ENCODE results near the gene UBTD2. TPM values are rescaled to one million over a fixed set of nuclear protein-coding genes. Genes with fewer than 3 reads are reported as not detected.

UBTD2 gene
- polyA plus RNA-seq, 1 donor (not counting 4 experiments of a cell fraction or from before 2014, with no cell fraction given) = 16.2 TPM

DNA sequence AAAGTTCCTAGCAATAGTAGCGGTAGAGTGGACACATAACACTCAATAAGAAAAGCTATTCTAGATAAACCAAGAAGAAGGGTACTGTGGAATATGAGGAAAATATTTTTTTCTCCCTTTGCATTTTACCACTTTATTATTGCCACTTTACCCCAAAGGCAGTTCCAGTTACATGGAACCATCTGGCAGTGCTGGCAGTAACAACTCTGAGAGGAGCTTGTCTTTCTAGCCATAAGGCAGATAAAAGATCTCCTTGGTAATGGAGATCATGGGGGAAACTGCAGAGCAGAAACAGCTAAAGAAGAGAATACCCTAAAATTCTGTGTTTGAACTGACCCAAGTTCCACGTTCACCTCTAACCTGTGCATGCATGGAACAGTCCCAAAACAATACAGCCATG, 38.5 kb downstream of the UBTD2 start:
- FAIRE-seq (no peak), DNase-seq (ENCODE audit: low read depth, low spot score) (no peak)
- dilution Hi-C loops (cut with MboI; ENCODE audit: extremely low pct_ligation_motif_present, low sequenced_read_pairs) = no loop called here
- Histone ChIP-seq H2AFZ (ENCODE audit: control insufficient read depth, low read length) (no peak overlapping the region), H3K9me1 (ENCODE audit: control insufficient read depth, extremely low read depth, insufficient read depth, low read length) (no peaks in the 10 kb centered on the region), H4K20me1 (ENCODE audit: control insufficient read depth, extremely low read depth, insufficient read depth, low read length) (no peaks in the 10 kb centered on the region), H3K79me2 (ENCODE audit: control insufficient read depth, insufficient read depth, low read length) (peaks cover 32% of the 10 kb centered on the region), H3K9me3 (ENCODE audit: control insufficient read depth, low read depth, low read length) (no peaks in the 10 kb centered on the region), H3K36me3 (ENCODE audit: control insufficient read depth in 2 of 2, extremely low read depth in 1 of 2, insufficient read depth in 2 of 2, low read length in 2 of 2) (no peaks in the 10 kb centered on the region), H3K9ac (ENCODE audit: control insufficient read depth, extremely low read depth, insufficient read depth, low read length) (no peak overlapping the region), H3K4me3 (ENCODE audit: control insufficient read depth in 2 of 3, extremely low read depth in 1 of 3, insufficient read depth in 2 of 3, low read depth in 1 of 3, low read length in 3 of 3) (no peak overlapping the region), H3K27ac (ENCODE audit: control insufficient read depth, insufficient read depth, low read length) (no peak overlapping the region), H3K27me3 (ENCODE audit: control insufficient read depth, extremely low read depth, insufficient read depth, low read length) (no peaks in the 10 kb centered on the region), H3K4me1 (ENCODE audit: control insufficient read depth, extremely low read depth, insufficient read depth, low read length) (no peaks in the 10 kb centered on the region), H3K4me2 (ENCODE audit: control insufficient read depth, extremely low read depth, insufficient read depth, low read depth, low read length) (no peak overlapping the region)
- TF ChIP-seq, protein P1, sequence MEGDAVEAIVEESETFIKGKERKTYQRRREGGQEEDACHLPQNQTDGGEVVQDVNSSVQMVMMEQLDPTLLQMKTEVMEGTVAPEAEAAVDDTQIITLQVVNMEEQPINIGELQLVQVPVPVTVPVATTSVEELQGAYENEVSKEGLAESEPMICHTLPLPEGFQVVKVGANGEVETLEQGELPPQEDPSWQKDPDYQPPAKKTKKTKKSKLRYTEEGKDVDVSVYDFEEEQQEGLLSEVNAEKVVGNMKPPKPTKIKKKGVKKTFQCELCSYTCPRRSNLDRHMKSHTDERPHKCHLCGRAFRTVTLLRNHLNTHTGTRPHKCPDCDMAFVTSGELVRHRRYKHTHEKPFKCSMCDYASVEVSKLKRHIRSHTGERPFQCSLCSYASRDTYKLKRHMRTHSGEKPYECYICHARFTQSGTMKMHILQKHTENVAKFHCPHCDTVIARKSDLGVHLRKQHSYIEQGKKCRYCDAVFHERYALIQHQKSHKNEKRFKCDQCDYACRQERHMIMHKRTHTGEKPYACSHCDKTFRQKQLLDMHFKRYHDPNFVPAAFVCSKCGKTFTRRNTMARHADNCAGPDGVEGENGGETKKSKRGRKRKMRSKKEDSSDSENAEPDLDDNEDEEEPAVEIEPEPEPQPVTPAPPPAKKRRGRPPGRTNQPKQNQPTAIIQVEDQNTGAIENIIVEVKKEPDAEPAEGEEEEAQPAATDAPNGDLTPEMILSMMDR (optimal IDR thresholded peaks at IDR 0.05 in 1 of 3, IDR thresholded peaks at IDR 0.05 in 1 of 3, conservative IDR thresholded peaks at IDR 0.05 in 1 of 3; ENCODE audit: extremely low read depth in 1 of 3, insufficient read depth in 2 of 3, low read length in 3 of 3) = no peak
- no peak for TF ChIP-seq EZH2 (IDR thresholded peaks at IDR 0.05; ENCODE audit: low read length)

DNA sequence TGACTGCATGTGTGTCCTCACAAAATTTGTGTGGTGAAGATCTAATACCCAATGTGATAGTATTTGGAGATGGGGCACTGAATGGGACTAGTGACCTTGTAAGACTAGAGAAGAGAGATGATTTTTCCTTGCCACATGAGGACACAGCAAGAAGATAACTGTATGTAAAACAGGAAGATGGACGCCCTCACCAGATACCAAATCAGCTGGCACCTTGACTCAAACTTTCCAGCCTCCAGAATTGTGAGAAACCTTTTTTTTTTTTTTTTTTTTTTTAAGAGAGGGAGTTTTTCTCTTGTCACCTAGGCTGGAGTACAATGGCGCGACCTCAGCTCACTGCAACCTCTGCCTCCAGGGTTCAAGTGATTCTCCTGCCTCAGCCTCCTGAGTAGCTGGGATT, 40.3 kb downstream of the UBTD2 start:
- Histone ChIP-seq H3K79me2 (ENCODE audit: control insufficient read depth, insufficient read depth, low read length) (peaks cover 38% of the 10 kb centered on the region), H3K4me3 (ENCODE audit: control insufficient read depth in 2 of 3, extremely low read depth in 1 of 3, insufficient read depth in 2 of 3, low read depth in 1 of 3, low read length in 3 of 3) (no peak overlapping the region), H4K20me1 (ENCODE audit: control insufficient read depth, extremely low read depth, insufficient read depth, low read length) (no peaks in the 10 kb centered on the region), H3K9me1 (ENCODE audit: control insufficient read depth, extremely low read depth, insufficient read depth, low read length) (no peaks in the 10 kb centered on the region), H3K9ac (ENCODE audit: control insufficient read depth, extremely low read depth, insufficient read depth, low read length) (no peak overlapping the region), H3K36me3 (ENCODE audit: control insufficient read depth in 2 of 2, extremely low read depth in 1 of 2, insufficient read depth in 2 of 2, low read length in 2 of 2) (no peaks in the 10 kb centered on the region), H3K4me2 (ENCODE audit: control insufficient read depth, extremely low read depth, insufficient read depth, low read depth, low read length) (no peak overlapping the region), H2AFZ (ENCODE audit: control insufficient read depth, low read length) (no peak overlapping the region), H3K9me3 (ENCODE audit: control insufficient read depth, low read depth, low read length) (no peaks in the 10 kb centered on the region), H3K4me1 (ENCODE audit: control insufficient read depth, extremely low read depth, insufficient read depth, low read length) (no peaks in the 10 kb centered on the region), H3K27ac (ENCODE audit: control insufficient read depth, insufficient read depth, low read length) (no peak overlapping the region), H3K27me3 (ENCODE audit: control insufficient read depth, extremely low read depth, insufficient read depth, low read length) (no peaks in the 10 kb centered on the region)
- TF ChIP-seq EZH2 (IDR thresholded peaks at IDR 0.05; ENCODE audit: low read length) = no peak
- TF ChIP-seq, protein P1 (optimal IDR thresholded peaks at IDR 0.05 in 1 of 3, IDR thresholded peaks at IDR 0.05 in 1 of 3, conservative IDR thresholded peaks at IDR 0.05 in 1 of 3; ENCODE audit: extremely low read depth in 1 of 3, insufficient read depth in 2 of 3, low read length in 3 of 3) = no peak
- dilution Hi-C loops (cut with MboI; ENCODE audit: extremely low pct_ligation_motif_present, low sequenced_read_pairs) = no loop called here
- no peak for FAIRE-seq
- DNase-seq (ENCODE audit: low read depth, low spot score) = no peak

All from keratinocyte (primary cell).